GM21619 (cell line): ENCODE results near the gene NDUFS1.
"Not testable (repeated sequence)": the region's sequence is repeated elsewhere in the genome, so short reads cannot be mapped to it uniquely, and the experiment has no call there.

Experiments used
- ATAC-seq: cut with Tn5 transposase; IDR thresholded peaks from one replicate; pipeline ENCODE4 v1.9.1; 2021; ENCODE audit not compliant: unreplicated experiment

The NDUFS1 gene

GRCh38 chr2:206163251-206163880 lies 4.1 kb upstream of the NDUFS1 start:
- ATAC-seq = no peak

GRCh38 chr2:206162401-206162800 lies 3.2 kb upstream of the NDUFS1 start:
- ATAC-seq = not testable (repeated sequence)

- no peak for ATAC-seq
Observed at GRCh38 chr2:206160807-206161179, 1.5 kb upstream of the NDUFS1 start.

GRCh38 chr2:206160125-206160806 lies 1.0 kb upstream of the NDUFS1 start:
- peak; percentile 40 for ATAC-seq

- ATAC-seq = peak; percentile 10
Observed at GRCh38 chr2:206158563-206159345, 490 bp downstream of the NDUFS1 start.

DNA sequence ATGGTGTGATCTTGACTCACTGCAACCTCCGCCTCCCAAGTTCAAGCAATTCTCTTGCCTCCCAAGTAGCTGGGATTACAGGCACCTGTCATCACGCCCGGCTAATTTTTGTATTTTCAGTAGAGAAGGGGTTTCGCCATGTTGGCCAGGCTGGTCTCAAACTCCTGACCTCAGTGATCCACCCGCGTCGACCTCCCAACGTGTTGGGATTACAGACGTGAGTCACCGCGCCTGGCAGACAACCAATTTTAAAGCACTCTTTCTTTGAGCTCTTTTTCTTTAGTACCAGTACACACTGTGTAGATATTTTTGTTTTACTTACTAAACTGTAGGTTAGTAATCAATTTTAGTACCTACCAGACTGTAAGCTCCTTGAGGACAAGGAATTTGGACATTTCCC lies 2.2 kb downstream of the NDUFS1 start:
- not testable (repeated sequence) for ATAC-seq

GRCh38 chr2:206154197-206154596 lies 5.0 kb downstream of the NDUFS1 start:
- peak; percentile 73 for ATAC-seq

DNA sequence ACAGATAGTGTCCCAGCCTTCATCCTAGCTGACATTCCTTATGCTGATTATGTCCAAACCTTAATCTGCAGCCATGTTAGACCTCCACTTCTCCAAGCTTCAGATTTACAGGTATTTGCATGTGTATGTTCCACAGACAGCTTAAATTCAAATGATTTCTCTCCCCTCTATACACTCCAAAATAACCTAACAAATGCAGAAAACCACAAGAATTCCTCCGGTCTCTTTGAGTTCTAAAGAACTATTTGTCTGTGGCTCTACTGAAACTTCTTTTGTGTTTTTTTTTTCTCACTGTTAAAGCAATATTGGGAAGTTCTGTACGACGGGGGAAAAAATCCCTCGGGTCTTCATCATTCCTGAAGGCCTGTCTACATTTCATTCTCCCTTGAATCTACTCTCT lies 8.6 kb downstream of the NDUFS1 start:
- no peak for ATAC-seq

GRCh38 chr2:206150168-206150567 lies 9.1 kb downstream of the NDUFS1 start:
- no peak for ATAC-seq

- ATAC-seq = no peak
Observed at GRCh38 chr2:206149330-206149729, 9.9 kb downstream of the NDUFS1 start.

GRCh38 chr2:206145665-206146064 lies 13.6 kb downstream of the NDUFS1 start:
- no peak for ATAC-seq

DNA sequence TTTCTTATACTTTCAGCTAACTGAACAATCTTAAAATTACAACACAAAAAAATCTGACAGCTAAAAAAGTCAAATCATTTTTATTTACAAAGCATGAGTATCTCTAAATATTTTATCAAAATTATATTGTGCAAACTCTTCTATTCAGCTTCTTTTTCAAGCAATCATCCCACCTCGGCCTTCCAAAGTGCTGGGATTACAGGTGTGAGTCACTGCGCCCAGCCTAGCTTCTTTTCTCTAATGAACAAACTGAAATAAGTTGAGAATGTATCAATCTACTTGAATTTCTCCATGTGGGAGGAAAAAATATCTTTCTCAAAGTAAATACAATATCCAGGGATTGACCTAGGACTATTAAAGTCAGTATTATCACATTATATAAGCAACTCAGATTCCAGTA lies 14.9 kb downstream of the NDUFS1 start:
- ATAC-seq = no peak

DNA sequence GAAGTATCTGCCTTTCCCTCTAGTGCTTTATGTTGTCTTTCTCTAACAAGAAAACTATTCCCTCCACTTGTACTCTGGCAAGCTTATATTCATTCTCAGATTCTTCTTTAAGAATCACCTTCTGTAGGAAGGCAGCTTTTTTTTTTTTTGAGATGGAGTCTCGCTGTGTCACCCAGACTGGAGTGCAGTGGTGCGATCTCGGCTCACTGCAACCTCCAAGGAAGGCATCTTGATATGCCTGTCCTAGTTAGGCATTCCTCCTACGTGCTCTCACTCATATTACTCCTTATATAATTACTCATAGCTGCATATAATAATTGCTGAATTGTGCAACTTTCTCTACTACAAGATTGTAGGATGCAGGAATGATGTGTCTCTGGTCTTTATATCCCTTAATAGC lies 15.8 kb downstream of the NDUFS1 start:
- ATAC-seq = no peak

DNA sequence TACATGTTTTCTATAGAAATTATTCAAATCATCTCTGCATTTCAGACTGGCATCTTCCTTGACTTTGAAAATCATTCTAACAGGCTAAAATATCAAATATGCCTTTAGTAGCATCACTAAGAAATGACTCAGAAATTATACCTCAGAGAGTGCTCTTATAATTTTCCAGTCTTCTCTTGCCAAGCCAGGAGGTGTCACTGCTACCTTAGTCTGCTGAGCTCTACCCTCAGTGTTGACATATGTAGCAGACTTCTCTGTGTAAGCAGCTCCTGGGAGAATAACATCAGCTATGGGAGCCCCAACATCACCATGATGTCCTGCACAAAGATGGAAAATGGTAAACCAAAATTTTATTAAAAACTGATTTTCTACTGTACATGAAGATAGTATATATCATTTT lies 31.6 kb downstream of the NDUFS1 start:
- ATAC-seq = no peak

DNA sequence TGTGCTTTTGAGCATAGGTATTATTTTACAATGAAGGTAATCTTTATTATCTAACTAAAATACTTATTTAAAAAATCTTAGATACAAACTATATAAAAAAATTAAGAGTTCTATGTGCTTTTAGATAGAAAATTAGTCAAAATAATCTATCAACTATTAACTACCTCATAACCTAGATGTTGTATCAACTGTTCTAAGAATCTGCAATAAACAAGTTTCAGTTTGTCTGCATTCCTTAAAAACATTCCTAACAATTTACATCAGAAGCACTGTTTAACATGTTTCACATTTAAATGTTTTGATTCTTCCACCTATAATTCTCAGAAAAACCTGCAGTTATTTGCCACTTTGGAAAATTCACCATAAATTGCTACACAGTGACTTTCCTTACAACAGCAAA lies 33.3 kb downstream of the NDUFS1 start:
- ATAC-seq = no peak

DNA sequence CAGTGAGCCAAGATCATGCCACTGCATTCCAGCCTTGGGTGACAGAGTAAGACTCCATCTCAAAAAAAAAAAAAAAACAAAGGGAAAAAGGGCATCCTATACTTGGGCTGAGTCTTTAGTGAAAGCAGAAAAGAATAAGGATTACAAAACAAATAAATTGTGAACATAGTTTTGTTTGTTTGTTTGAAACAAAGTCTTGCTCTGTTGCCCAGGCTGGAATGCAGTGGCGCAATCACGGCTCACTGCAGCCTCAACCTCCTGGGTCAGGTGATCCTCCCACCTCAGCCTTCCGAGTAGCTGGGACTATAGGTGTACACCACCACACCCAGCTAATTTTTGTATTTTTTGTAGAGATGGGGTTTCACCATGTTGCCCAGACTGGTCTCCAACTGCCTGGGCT lies 36.7 kb downstream of the NDUFS1 start:
- not testable (repeated sequence) for ATAC-seq

GRCh38 chr2:206116278-206116677 lies 43.0 kb downstream of the NDUFS1 start:
- ATAC-seq = no peak

GRCh38 chr2:206115026-206115578 lies 44.1 kb downstream of the NDUFS1 start:
- no peak for ATAC-seq

GRCh38 chr2:206112846-206113547 lies 46.2 kb downstream of the NDUFS1 start:
- no peak for ATAC-seq

DNA sequence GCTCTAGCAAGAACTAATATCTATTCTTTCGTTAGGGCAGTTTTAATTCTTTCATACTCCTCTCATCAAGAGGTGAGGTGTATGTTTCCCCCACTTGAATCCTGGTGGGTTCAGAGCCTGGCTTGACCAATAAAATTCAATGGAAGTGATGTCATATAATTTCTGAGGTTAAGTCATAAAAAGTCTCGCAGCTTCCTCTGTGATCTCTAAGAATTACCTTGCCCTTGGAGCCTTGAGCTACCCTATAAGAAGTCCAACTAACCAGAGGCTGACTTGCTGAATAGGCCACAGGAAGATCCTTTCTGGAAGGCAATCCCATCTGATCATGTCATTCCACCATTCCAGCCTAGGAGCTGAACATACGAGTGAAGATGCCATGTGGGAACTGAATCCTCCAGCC lies 47.1 kb downstream of the NDUFS1 start:
- ATAC-seq = no peak

- no peak for ATAC-seq
Observed at GRCh38 chr2:206108713-206109112, 50.5 kb downstream of the NDUFS1 start.
